ENCODE data around the gene HPN.
"Not testable (repeated sequence)": the region's sequence is repeated elsewhere in the genome, so short reads cannot be mapped to it uniquely, and the experiment has no call there.

HPN gene

GRCh38 chr19:35088131-35088913 lies 46.8 kb downstream of the HPN start:
- ATAC-seq: no peak

- no peak for ATAC-seq
These were observed 48.0 kb downstream of the HPN start for GRCh38 chr19:35089554-35089953.

GRCh38 chr19:35090160-35090505 lies 48.6 kb downstream of the HPN start:
- no peak for ATAC-seq

- ATAC-seq: peak in 1 of 2 donors; percentile 56
These were observed 49.1 kb downstream of the HPN start for GRCh38 chr19:35090506-35091214.

- no peak for ATAC-seq
These were observed 51.9 kb downstream of the HPN start for GRCh38 chr19:35093430-35093829.

GRCh38 chr19:35093941-35094647 lies 52.6 kb downstream of the HPN start:
- ATAC-seq: no peak

GRCh38 chr19:35094656-35095055 lies 53.1 kb downstream of the HPN start:
- ATAC-seq: no peak

- no peak for ATAC-seq
These were observed 54.3 kb downstream of the HPN start for GRCh38 chr19:35095667-35096368.

GRCh38 chr19:35098413-35099049 lies 57.0 kb downstream of the HPN start:
- no peak for ATAC-seq

- no peak for ATAC-seq
These were observed 57.8 kb downstream of the HPN start for GRCh38 chr19:35099155-35099896.

- ATAC-seq: no peak
These were observed 58.4 kb downstream of the HPN start for GRCh38 chr19:35099897-35100275.

GRCh38 chr19:35100588-35101533 lies 59.3 kb downstream of the HPN start:
- no peak for ATAC-seq

GRCh38 chr19:35101949-35102348 lies 60.4 kb downstream of the HPN start:
- not testable (repeated sequence) for ATAC-seq

- not testable (repeated sequence) for ATAC-seq
These were observed 62.1 kb downstream of the HPN start for GRCh38 chr19:35103614-35104013.

GRCh38 chr19:35104361-35104760 lies 62.8 kb downstream of the HPN start:
- no peak for ATAC-seq

- no peak for ATAC-seq
These were observed 63.5 kb downstream of the HPN start for GRCh38 chr19:35105047-35105410.

GRCh38 chr19:35105411-35106290 lies 64.1 kb downstream of the HPN start:
- ATAC-seq: peak in 1 of 2 donors; percentile 33

- no peak for ATAC-seq
These were observed 64.7 kb downstream of the HPN start for GRCh38 chr19:35106291-35106583.

GRCh38 chr19:35106898-35107541 lies 65.5 kb downstream of the HPN start:
- ATAC-seq: no peak

Data from activated CD4-positive, CD25-positive, alpha-beta regulatory T cell treated with anti-CD3 and anti-CD28 coated beads, Interleukin-2, amount 50 U/mL, for 24 hours (primary cell).